Calu3 (cell line): Measurements from ENCODE around the gene DNAI2. TPM values are rescaled to one million over a fixed set of nuclear protein-coding genes. Genes with fewer than 3 reads are reported as not detected.

Source experiments
- Bru-seq: library from RNA; stranded (reverse); fragments of 400-500 nt; gene quantifications from one replicate; lab custom pipeline; 2021; lab: Mats Ljungman, UMichigan
- BruChase-seq, 2 experiments: library from RNA; stranded (reverse); fragments of 400-500 nt; gene quantifications; one replicate each; lab custom pipeline; 2021; lab: Mats Ljungman, UMichigan
- BruUV-seq: library from RNA; stranded (reverse); fragments of 400-500 nt; replicated peaks from 2 replicates; lab custom pipeline; 2021; lab: Mats Ljungman, UMichigan
- CTCF ChIA-PET: fragments of 300-600 bp; sonication (Branson Sonifier 250); formaldehyde crosslinking; loops from one replicate; lab custom pipeline; 2022; ENCODE audit warnings: antibody characterized with exemption; lab: Charles Lee
- DNase-seq: peaks from one replicate; pipeline ENCODE4 v3.0.0; 2022
- H3K27ac Mint-ChIP-seq: one replicate; pipeline ENCODE4 v1.8.0; 2022; ENCODE audit warnings: mixed read lengths; ENCODE audit not compliant: unreplicated experiment
- H3K27me3 Mint-ChIP-seq: one replicate; pipeline ENCODE4 v1.8.0; 2022; ENCODE audit warnings: mixed read lengths; ENCODE audit not compliant: unreplicated experiment
- H3K36me3 Mint-ChIP-seq: one replicate; pipeline ENCODE4 v1.8.0; 2022; ENCODE audit warnings: mild to moderate bottlenecking, moderate library complexity, mixed read lengths; ENCODE audit not compliant: insufficient read depth, unreplicated experiment
- H3K4me1 Mint-ChIP-seq: one replicate; pipeline ENCODE4 v1.8.0; 2022; ENCODE audit warnings: mild to moderate bottlenecking, low read depth, mixed read lengths; ENCODE audit not compliant: unreplicated experiment
- H3K4me3 Mint-ChIP-seq: one replicate; pipeline ENCODE4 v1.8.0; 2022; ENCODE audit warnings: mild to moderate bottlenecking, low read depth, moderate library complexity, mixed read lengths; ENCODE audit not compliant: unreplicated experiment
- H3K9me3 Mint-ChIP-seq: one replicate; pipeline ENCODE4 v1.8.0; 2022; ENCODE audit warnings: low read depth, mixed read lengths; ENCODE audit not compliant: unreplicated experiment
- CTCF ChIP-seq: fragments of 200-600 bp; IDR thresholded peaks from one replicate; pipeline ENCODE4 v1.8.0; 2022; ENCODE audit warnings: antibody characterized with exemption; ENCODE audit not compliant: unreplicated experiment
- intact Hi-C: fragments of 100-400 bp; cut with micrococcal nuclease; formaldehyde crosslinking; loops from one replicate; pipeline ENCODE4 v1.10.0; 2022; ENCODE audit not compliant: unreplicated experiment
- long read RNA-seq: library from polyadenylated mRNA; stranded (forward); transcript quantifications from one replicate; pipeline ENCODE4 v2.0.0, GENCODE V29; 2022
- total RNA-seq: library from RNA; stranded (reverse); gene quantifications from 2 replicates; pipeline ENCODE4 v1.2.3, GENCODE V29; 2022

The DNAI2 gene
- total RNA-seq (not detected in 2 replicates), Bru-seq, nascent RNA (percentile 3 among the genes with signal in this experiment), BruChase-seq, experiment 1, labeled RNA remaining after a 6-hour chase (percentile 2 among the genes with signal in this experiment), BruChase-seq, experiment 2, labeled RNA remaining after a 2-hour chase (not detected)
- long read RNA-seq: 0 reads

- Mint-ChIP-seq H3K9me3 (no peaks in the 10 kb centered on the region), H3K36me3 (peaks cover 3% of the 10 kb centered on the region), H3K4me3 (no peak within 1 kb of the TSS), H3K4me1 (no peaks in the 10 kb centered on the region), H3K27ac (no peak within 1 kb of the TSS), H3K27me3 (peaks cover 83% of the 10 kb centered on the region)
- no peak for DNase-seq
- TF ChIP-seq CTCF: no peak
- CTCF ChIA-PET: no interaction called here
- intact Hi-C loops: no loop called here
- no TSS peak for BruUV-seq
Measured at GRCh38 chr17:74274060-74274708, at the start of gene DNAI2. DNAI2 (plus strand) TSS chr17:74274234; CDS start chr17:74281818, 7,584 bp downstream.

DNA sequence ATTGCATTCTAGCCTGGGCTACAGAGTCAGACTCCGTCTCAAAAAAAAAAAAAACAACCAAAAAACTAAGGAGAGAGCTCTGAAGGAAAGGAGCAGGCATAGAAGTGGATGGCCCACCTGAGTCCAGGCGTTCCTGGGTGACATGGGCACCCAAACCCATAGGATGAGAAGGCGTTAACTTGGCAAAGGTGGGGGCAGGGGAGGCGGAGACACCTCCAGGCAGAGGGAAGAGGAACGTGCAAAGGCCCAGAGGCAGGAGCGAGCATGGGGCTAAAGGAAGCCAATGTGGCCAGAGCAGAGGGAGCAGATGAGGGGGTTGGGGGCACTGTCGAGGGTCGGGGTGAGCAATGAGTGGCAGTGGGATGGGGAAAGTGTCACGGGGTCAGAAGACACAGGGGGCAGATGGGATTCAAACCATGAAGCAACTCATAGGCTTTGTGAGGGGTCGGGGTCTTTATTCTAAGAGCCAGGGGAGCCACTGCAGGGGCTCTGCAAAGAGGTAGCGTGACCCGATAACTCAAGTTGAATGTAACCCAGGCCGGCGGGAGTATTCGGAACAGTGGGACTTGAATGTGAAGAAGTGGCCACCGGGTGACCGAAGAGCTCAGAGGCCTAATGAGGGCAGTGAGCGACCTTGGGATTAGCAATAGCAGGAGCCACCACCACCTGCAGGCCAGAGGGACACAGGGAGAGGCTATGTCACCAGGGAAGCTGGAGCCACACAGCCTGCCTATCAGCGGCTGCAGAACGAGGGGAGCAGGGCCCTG, 48.9 kb upstream of the DNAI2 start:
- Mint-ChIP-seq H3K27ac (no peak overlapping the region), H3K36me3 (no peaks in the 10 kb centered on the region), H3K4me1 (no peaks in the 10 kb centered on the region), H3K4me3 (no peak overlapping the region), H3K27me3 (peaks cover 88% of the 10 kb centered on the region), H3K9me3 (no peaks in the 10 kb centered on the region)
- CTCF ChIA-PET: no interaction called here
- intact Hi-C loops: loop anchor here (5.0 kb wide), 1 partner anchor 623 kb away; no protein-coding TSS in a partner anchor
- BruUV-seq: no TSS peak
- DNase-seq: no peak
- no peak for TF ChIP-seq CTCF

GRCh38 chr17:74226252-74226651, 47.8 kb upstream of the DNAI2 start:
- Mint-ChIP-seq H3K36me3 (no peaks in the 10 kb centered on the region), H3K27me3 (peaks cover 94% of the 10 kb centered on the region), H3K4me1 (no peaks in the 10 kb centered on the region), H3K9me3 (no peaks in the 10 kb centered on the region), H3K4me3 (no peak overlapping the region), H3K27ac (no peak overlapping the region)
- DNase-seq: no peak
- intact Hi-C loops: no loop called here
- CTCF ChIA-PET: no interaction called here
- no peak for TF ChIP-seq CTCF
- no TSS peak for BruUV-seq

- Mint-ChIP-seq H3K9me3 (no peaks in the 10 kb centered on the region), H3K27ac (no peak overlapping the region), H3K4me1 (no peaks in the 10 kb centered on the region), H3K36me3 (no peaks in the 10 kb centered on the region), H3K4me3 (no peak overlapping the region), H3K27me3 (peaks cover 94% of the 10 kb centered on the region)
- CTCF ChIA-PET: no interaction called here
- no peak for DNase-seq
- TF ChIP-seq CTCF: no peak
- intact Hi-C loops: no loop called here
- no TSS peak for BruUV-seq
Measured at GRCh38 chr17:74227271-74228080, 46.6 kb upstream of the DNAI2 start.
